ENCODE measurements around the gene NPRL2.

- no peak for TF ChIP-seq CDX4 (CRISPR knock-in tag; IDR thresholded peaks at IDR 0.05; ENCODE audit: borderline replicate concordance)
- TF ChIP-seq USF2 (CRISPR knock-in tag; IDR thresholded peaks at IDR 0.05) = no peak
- TF ChIP-seq NR2C2 (CRISPR knock-in tag; IDR thresholded peaks at IDR 0.05) = no peak
- TF ChIP-seq CTCF (IDR thresholded peaks at IDR 0.05) = no peak
- TF ChIP-seq ATF2 (CRISPR knock-in tag; IDR thresholded peaks at IDR 0.05; ENCODE audit: borderline replicate concordance, low read depth) = no peak
- no peak for TF ChIP-seq SP1 (CRISPR knock-in tag; conservative IDR thresholded peaks at IDR 0.05)
- no peak for TF ChIP-seq FOXK1 (CRISPR knock-in tag; IDR thresholded peaks at IDR 0.05)
Measured at GRCh38 chr3:50369012-50369670, 18.6 kb upstream of the NPRL2 start.

Data from WTC11 (cell line).